Activated gamma-delta T cell treated with Interleukin-2 at 50 U/mL for 16 hours (primary cell): Measurements from ENCODE around the gene EXOSC5.
"Not testable (repeated sequence)": the region's sequence is repeated elsewhere in the genome, so short reads cannot be mapped to it uniquely, and the experiment has no call there.

Experiments used
- DNase-seq: peaks from one replicate; pipeline ENCODE4 v3.0.0-alpha.2; 2020

Gene EXOSC5

GRCh38 chr19:41403181-41403970 is 6.2 kb upstream of the EXOSC5 start:
- no peak for DNase-seq

GRCh38 chr19:41402010-41402409 is 4.9 kb upstream of the EXOSC5 start:
- DNase-seq, result no peak

- DNase-seq, result no peak
Observed at GRCh38 chr19:41401483-41401882, 4.3 kb upstream of the EXOSC5 start.

GRCh38 chr19:41399525-41399924 is 2.4 kb upstream of the EXOSC5 start:
- DNase-seq, result no peak

GRCh38 chr19:41399091-41399490 is 1.9 kb upstream of the EXOSC5 start:
- no peak for DNase-seq

GRCh38 chr19:41398598-41398997 is 1.4 kb upstream of the EXOSC5 start:
- no peak for DNase-seq

- no peak for DNase-seq
Observed at GRCh38 chr19:41398050-41398418, 875 bp upstream of the EXOSC5 start.

- no peak for DNase-seq
Observed at GRCh38 chr19:41395355-41395754, 1.8 kb downstream of the EXOSC5 start.

GRCh38 chr19:41392775-41393174 is 4.4 kb downstream of the EXOSC5 start:
- no peak for DNase-seq

GRCh38 chr19:41391618-41392017 is 5.5 kb downstream of the EXOSC5 start:
- DNase-seq, result no peak

GRCh38 chr19:41386442-41386841 is 10.7 kb downstream of the EXOSC5 start:
- no peak for DNase-seq

- DNase-seq, result no peak
Observed at GRCh38 chr19:41384351-41384750, 12.8 kb downstream of the EXOSC5 start.

- DNase-seq, result not testable (repeated sequence)
Observed at GRCh38 chr19:41381536-41381935, 15.6 kb downstream of the EXOSC5 start.

GRCh38 chr19:41377977-41378709 is 19.0 kb downstream of the EXOSC5 start:
- no peak for DNase-seq

GRCh38 chr19:41376998-41377365 is 20.2 kb downstream of the EXOSC5 start:
- DNase-seq, result no peak

GRCh38 chr19:41376241-41376997 is 20.7 kb downstream of the EXOSC5 start, which contains the start of gene TMEM91:
TMEM91 (plus strand) TSS chr19:41376533; CDS start chr19:41378310, 1,777 bp downstream.
- no peak for DNase-seq

GRCh38 chr19:41373993-41374392 is 23.2 kb downstream of the EXOSC5 start:
- DNase-seq, result no peak

GRCh38 chr19:41372501-41372900 is 24.7 kb downstream of the EXOSC5 start:
- DNase-seq, result no peak

- no peak for DNase-seq
Observed at GRCh38 chr19:41371541-41371940, 25.6 kb downstream of the EXOSC5 start.

- not testable (repeated sequence) for DNase-seq
Observed at GRCh38 chr19:41371119-41371518, 26.0 kb downstream of the EXOSC5 start.

- no peak for DNase-seq
Observed at GRCh38 chr19:41369769-41370168, 27.4 kb downstream of the EXOSC5 start.

GRCh38 chr19:41367848-41368301 is 29.3 kb downstream of the EXOSC5 start:
- no peak for DNase-seq

GRCh38 chr19:41366089-41366488 is 31.1 kb downstream of the EXOSC5 start:
- DNase-seq, result no peak
